ENCODE measurements around the gene RAB3C. TPM values are rescaled to one million over a fixed set of nuclear protein-coding genes. Genes with fewer than 3 reads are reported as not detected.

RAB3C gene
- total RNA-seq, 1 donor, result not detected

DNA sequence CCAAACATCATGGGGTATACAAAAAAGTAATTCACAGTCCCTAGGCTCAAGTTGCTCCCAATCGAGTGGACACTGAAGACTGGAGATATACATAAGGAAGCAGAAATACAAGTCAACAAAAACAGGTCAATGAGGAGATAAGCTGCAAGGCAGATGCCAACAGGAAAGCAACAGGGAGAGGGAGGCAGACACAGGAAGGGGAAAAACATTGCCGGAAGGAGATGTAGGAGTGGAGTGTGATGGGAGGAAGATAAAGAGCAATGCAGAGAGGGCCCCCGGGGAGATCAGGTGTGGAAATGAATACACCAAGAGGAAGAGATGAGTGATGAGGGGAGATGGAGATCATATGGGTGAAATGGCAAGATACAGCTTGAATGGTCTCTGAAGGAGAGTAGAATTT, 243.0 kb downstream of the RAB3C start:
- DNase-seq (ENCODE audit: low read depth), result no peak
- no peak overlapping the region for H3K4me3 ChIP-seq (ENCODE audit: low read depth, low read length)
- TF ChIP-seq, protein P1, sequence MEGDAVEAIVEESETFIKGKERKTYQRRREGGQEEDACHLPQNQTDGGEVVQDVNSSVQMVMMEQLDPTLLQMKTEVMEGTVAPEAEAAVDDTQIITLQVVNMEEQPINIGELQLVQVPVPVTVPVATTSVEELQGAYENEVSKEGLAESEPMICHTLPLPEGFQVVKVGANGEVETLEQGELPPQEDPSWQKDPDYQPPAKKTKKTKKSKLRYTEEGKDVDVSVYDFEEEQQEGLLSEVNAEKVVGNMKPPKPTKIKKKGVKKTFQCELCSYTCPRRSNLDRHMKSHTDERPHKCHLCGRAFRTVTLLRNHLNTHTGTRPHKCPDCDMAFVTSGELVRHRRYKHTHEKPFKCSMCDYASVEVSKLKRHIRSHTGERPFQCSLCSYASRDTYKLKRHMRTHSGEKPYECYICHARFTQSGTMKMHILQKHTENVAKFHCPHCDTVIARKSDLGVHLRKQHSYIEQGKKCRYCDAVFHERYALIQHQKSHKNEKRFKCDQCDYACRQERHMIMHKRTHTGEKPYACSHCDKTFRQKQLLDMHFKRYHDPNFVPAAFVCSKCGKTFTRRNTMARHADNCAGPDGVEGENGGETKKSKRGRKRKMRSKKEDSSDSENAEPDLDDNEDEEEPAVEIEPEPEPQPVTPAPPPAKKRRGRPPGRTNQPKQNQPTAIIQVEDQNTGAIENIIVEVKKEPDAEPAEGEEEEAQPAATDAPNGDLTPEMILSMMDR (IDR thresholded peaks at IDR 0.05; ENCODE audit: insufficient read depth, low read depth, low read length), result no peak

DNA sequence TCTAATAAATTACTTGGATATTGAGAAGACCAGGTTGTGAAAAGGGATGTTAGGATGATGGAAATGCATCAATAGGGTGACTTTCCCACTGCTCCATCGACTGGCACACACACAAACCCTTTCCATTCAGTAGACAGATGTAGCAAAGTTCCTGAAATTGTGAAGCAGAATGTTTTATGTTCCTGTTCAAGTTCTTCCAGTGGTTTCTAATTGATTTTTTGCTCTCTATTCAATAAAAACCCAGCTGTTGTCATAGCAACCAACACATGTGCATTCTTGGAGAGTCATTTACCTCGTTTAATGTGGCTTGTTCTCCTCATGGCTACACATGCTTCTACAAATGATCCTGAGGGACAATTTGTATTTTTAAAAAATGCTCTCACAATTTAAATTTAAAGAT, 244.6 kb downstream of the RAB3C start:
- no peak for DNase-seq (ENCODE audit: low read depth)
- TF ChIP-seq, protein P1 (IDR thresholded peaks at IDR 0.05; ENCODE audit: insufficient read depth, low read depth, low read length), result no peak
- H3K4me3 ChIP-seq (ENCODE audit: low read depth, low read length), result no peak overlapping the region

DNA sequence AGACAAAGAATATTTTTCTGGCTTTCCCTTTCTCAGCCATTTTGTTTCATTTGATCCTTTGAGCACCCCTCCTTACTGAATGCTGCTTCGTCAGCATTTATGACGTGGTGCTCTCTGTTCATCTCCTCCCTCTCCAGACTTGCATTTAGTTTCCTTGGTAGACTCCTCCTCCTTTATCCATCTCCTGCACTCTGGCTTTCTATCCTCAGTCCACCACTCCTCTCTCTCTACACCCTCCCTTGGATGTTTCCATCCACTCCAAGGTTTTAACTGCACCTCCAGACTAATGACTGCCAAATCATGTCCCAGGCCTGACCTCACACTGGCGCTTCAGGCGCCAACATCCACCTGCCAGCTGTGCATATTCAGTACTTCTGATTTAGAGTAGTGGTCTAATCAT, 245.4 kb downstream of the RAB3C start:
- DNase-seq (ENCODE audit: low read depth), result no peak
- TF ChIP-seq, protein P1 (IDR thresholded peaks at IDR 0.05; ENCODE audit: insufficient read depth, low read depth, low read length), result no peak
- no peak overlapping the region for H3K4me3 ChIP-seq (ENCODE audit: low read depth, low read length)

DNA sequence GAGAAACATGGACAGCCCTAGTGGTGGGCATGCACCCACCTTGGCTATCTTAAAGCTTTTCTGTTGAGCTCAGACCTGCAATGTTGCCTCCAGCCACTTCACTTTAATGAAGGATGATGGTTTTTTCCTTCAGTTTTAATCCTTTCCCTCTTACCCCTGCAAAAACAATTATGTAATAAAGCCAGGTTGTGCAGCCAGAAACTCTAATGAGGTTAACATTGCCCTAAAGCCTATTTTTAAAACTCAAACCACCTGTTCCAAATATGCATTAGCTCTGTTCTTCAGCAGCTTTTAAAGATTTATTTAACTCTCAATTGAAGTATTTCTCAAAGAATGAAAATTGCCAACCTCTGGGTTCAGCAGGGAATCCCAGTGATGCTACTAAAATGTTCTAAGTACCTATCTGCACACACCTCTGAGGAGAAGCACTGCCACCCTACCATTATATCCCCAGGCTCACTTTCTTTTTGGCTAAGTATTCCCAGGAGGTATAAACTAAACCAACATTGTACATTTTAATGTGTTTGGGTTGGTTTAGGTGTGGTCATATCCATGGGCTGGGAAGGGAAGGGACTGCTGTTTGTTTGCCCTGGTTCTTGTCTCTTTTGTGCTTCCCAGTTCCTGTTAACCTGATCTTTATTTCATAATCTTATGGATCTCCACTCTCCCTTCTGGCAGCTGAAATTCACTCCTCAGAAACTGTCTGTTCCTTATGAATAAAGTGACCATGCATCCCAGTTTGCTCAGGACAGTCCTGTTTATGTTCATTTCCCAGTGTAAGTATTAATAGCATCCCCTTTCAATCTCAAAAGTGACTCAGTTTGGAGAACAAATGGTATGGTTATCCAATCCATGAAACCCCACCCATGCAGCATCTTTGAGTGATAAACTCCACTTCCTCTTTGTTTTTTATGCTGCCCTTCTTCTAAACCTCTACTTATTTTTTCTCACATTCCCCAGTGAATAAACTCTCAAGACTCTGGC, 251.7 kb downstream of the RAB3C start:
- no peak overlapping the region for H3K4me3 ChIP-seq (ENCODE audit: low read depth, low read length)
- no peak for DNase-seq (ENCODE audit: low read depth)
- TF ChIP-seq, protein P1 (IDR thresholded peaks at IDR 0.05; ENCODE audit: insufficient read depth, low read depth, low read length), result no peak

DNA sequence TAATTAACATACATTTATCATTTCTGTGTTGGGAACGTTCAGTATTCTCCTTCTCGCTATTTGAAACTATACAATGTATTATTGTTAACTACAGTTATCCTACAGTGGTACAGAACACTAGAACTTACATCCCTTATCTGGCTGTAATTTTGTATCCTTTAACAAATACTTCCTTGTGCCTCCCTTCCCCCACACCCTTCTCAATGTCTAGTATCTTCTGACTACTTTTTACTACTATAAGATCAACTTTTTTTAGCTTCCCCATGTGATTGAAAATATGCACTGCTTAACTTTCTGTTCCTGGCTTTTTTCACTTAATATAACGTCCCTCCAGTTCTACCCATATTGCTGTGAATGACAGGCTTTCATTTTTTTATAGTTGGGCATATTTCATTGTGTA, 253.5 kb downstream of the RAB3C start:
- no peak overlapping the region for H3K4me3 ChIP-seq (ENCODE audit: low read depth, low read length)
- no peak for DNase-seq (ENCODE audit: low read depth)
- TF ChIP-seq, protein P1 (IDR thresholded peaks at IDR 0.05; ENCODE audit: insufficient read depth, low read depth, low read length), result no peak

DNA sequence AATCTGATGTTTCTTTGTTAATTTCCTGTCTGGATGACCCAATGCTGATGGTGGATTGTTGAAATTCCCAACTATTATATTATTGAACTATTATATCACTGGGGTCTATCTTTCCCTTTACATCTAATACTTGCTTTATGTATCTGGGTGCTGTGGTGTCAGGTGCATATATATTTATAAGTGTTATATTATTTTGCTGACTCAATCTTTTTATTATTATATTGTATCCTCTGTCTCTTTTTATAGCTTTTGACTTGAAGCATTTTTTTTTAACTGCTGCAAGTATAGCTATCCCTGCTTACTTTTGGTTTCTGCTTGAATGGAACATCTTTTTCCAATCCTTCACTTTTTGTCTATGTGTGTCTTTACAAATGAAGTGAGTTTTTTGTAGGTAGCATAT, 255.9 kb downstream of the RAB3C start:
- no peak for DNase-seq (ENCODE audit: low read depth)
- no peak overlapping the region for H3K4me3 ChIP-seq (ENCODE audit: low read depth, low read length)
- TF ChIP-seq, protein P1 (IDR thresholded peaks at IDR 0.05; ENCODE audit: insufficient read depth, low read depth, low read length), result no peak
